HCT116 (cell line): ENCODE data around the gene EPHB2.

Experiments used
- CEBPB ChIP-seq: IDR thresholded peaks from 2 replicates; pipeline ENCODE4 v1.6.1; 2012; ENCODE audit warnings: low read depth
- CTCF ChIP-seq, 3 experiments: fragments of 200-600 bp in 1 of 3; sonication (generic) in 1 of 3; IDR thresholded peaks in 2 of 3; conservative IDR thresholded peaks in 1 of 3; 2 replicates each; pipeline ENCODE4 v1.5.1; 2012 to 2017; ENCODE audit warnings: low read depth in 2 of 3, low read length in 2 of 3, antibody characterized with exemption in 1 of 3, borderline replicate concordance in 1 of 3, control low read depth in 1 of 3, mild to moderate bottlenecking in 1 of 3, mixed read lengths in 1 of 3, mixed run types in 1 of 3, moderate library complexity in 1 of 3; ENCODE audit not compliant: insufficient read depth in 1 of 3
- EZH2 ChIP-seq: fragments of 200-600 bp; sonication (generic); IDR thresholded peaks from 2 replicates; pipeline ENCODE4 v1.6.1; 2017; ENCODE audit warnings: antibody characterized with exemption, mixed run types
- MAX ChIP-seq: IDR thresholded peaks from 2 replicates; pipeline ENCODE4 v1.6.1; 2012
- POLR2A ChIP-seq: IDR thresholded peaks from 2 replicates; pipeline ENCODE4 v1.7.0; 2011; ENCODE audit warnings: borderline replicate concordance; ENCODE audit not compliant: insufficient read depth, insufficient read length; ENCODE audit errors: extremely low read depth
- POLR2AphosphoS5 ChIP-seq: IDR thresholded peaks from 2 replicates; pipeline ENCODE4 v1.6.1; 2011; ENCODE audit warnings: mild to moderate bottlenecking, low read depth, low read length, moderate library complexity
- SP1 ChIP-seq: IDR thresholded peaks from 2 replicates; pipeline ENCODE4 v1.6.1; 2012; ENCODE audit warnings: low read depth

- TF ChIP-seq CTCF (IDR thresholded peaks at IDR 0.05 in 2 of 3, conservative IDR thresholded peaks at IDR 0.05 in 1 of 3; ENCODE audit: borderline replicate concordance in 1 of 3, insufficient read depth in 1 of 3, low read depth in 2 of 3, low read length in 2 of 3) (no peak), EZH2 (no peak), SP1 (no peak), POLR2A (no peak), CEBPB (no peak), POLR2AphosphoS5 (no peak), MAX (no peak)
Measured at GRCh38 chr1:22712502-22713271, 2.0 kb downstream of the EPHB2 start.
